NCI-H82 treated with DMSO at 0.1 percent for 48 hours (cell line): ENCODE data around the gene FARP1.
A peak's percentile ranks its signal among the peaks of the same experiment; 100 is the strongest.

ENCODE experiments used
- DNase-seq: peaks from one replicate; lab custom pipeline; 2025; ENCODE audit not compliant: unreplicated experiment; lab: John Stamatoyannopoulos, UW

Gene FARP1

GRCh38 chr13:98129059-98129746, 13.7 kb upstream of the FARP1 start:
- no peak for DNase-seq

- DNase-seq: no peak
These were observed 8.9 kb upstream of the FARP1 start for GRCh38 chr13:98133946-98134345.

GRCh38 chr13:98134901-98135300, 8.0 kb upstream of the FARP1 start:
- no peak for DNase-seq

- no peak for DNase-seq
These were observed 1.8 kb upstream of the FARP1 start for GRCh38 chr13:98141091-98141490.

GRCh38 chr13:98141509-98142379, 1.1 kb upstream of the FARP1 start:
- no peak for DNase-seq

GRCh38 chr13:98143157-98143553, 261 bp downstream of the FARP1 start:
- no peak for DNase-seq

GRCh38 chr13:98143601-98144026, 720 bp downstream of the FARP1 start:
- no peak for DNase-seq

- peak; percentile 29 for DNase-seq
These were observed 1.3 kb downstream of the FARP1 start for GRCh38 chr13:98144027-98144741.

- no peak for DNase-seq
These were observed 2.0 kb downstream of the FARP1 start for GRCh38 chr13:98144801-98145350.

- no peak for DNase-seq
These were observed 4.6 kb downstream of the FARP1 start for GRCh38 chr13:98147521-98147920.

- no peak for DNase-seq
These were observed 8.1 kb downstream of the FARP1 start for GRCh38 chr13:98150832-98151479.

GRCh38 chr13:98155475-98156109, 12.7 kb downstream of the FARP1 start:
- no peak for DNase-seq

GRCh38 chr13:98156259-98156658, 13.4 kb downstream of the FARP1 start:
- no peak for DNase-seq

GRCh38 chr13:98157188-98157587, 14.3 kb downstream of the FARP1 start:
- no peak for DNase-seq

GRCh38 chr13:98157609-98158008, 14.7 kb downstream of the FARP1 start:
- DNase-seq: no peak

- DNase-seq: peak; percentile 30
These were observed 15.4 kb downstream of the FARP1 start for GRCh38 chr13:98158172-98158899.

- no peak for DNase-seq
These were observed 20.0 kb downstream of the FARP1 start for GRCh38 chr13:98162935-98163334.

- no peak for DNase-seq
These were observed 26.4 kb downstream of the FARP1 start for GRCh38 chr13:98169331-98169730.

- DNase-seq: no peak
These were observed 29.2 kb downstream of the FARP1 start for GRCh38 chr13:98171900-98172589.
